Natural killer cell (primary cell): ENCODE measurements around the gene UCHL5. TPM values are rescaled to one million over a fixed set of nuclear protein-coding genes. Genes with fewer than 3 reads are reported as not detected.

ENCODE experiments used
- ATAC-seq, 3 donors: fragments of 150-1000 bp in 2 of 3; fragments of 200-7000 bp in 1 of 3; cut with Tn5 transposase; 1 replicate in 1 of 3; 2 replicates in 2 of 3; pipeline ENCODE4 v1.10.0; 2021; ENCODE audit warnings: mild to moderate bottlenecking in 2 of 3, moderate library complexity in 2 of 3
- DNase-seq, 2 donors: peaks; one replicate each; pipeline versions ENCODE4 v3.0.0 to v3.0.0-alpha.2; 2013 to 2021; ENCODE audit warnings: mixed read lengths in 1 of 2
- H3K27ac ChIP-seq: one replicate; pipeline ENCODE4 v1.5.1; 2013; ENCODE audit warnings: mild to moderate bottlenecking, low read length
- H3K27me3 ChIP-seq: one replicate; pipeline ENCODE4 v1.6.1; 2013; ENCODE audit warnings: low read length; ENCODE audit not compliant: control insufficient read depth, insufficient read depth
- H3K36me3 ChIP-seq: one replicate; pipeline ENCODE4 v1.6.1; 2013; ENCODE audit warnings: low read length; ENCODE audit not compliant: control insufficient read depth, insufficient read depth
- H3K4me1 ChIP-seq: one replicate; pipeline ENCODE4 v1.6.1; 2013; ENCODE audit warnings: low read length; ENCODE audit not compliant: control insufficient read depth, insufficient read depth
- H3K4me3 ChIP-seq: one replicate; pipeline ENCODE4 v1.5.1; 2013; ENCODE audit warnings: low read length
- H3K9me3 ChIP-seq: one replicate; pipeline ENCODE4 v1.6.1; 2013; ENCODE audit warnings: low read length; ENCODE audit not compliant: control insufficient read depth, insufficient read depth
- H3K27ac Mint-ChIP-seq, 2 donors: one replicate each; pipeline ENCODE4 v1.8.0; 2022; ENCODE audit warnings: mild to moderate bottlenecking in 2 of 2, mixed read lengths in 2 of 2, moderate library complexity in 1 of 2
- H3K27me3 Mint-ChIP-seq, 2 donors: one replicate each; pipeline ENCODE4 v1.8.0; 2022; ENCODE audit warnings: low read depth in 2 of 2, mixed read lengths in 2 of 2
- H3K36me3 Mint-ChIP-seq: one replicate; pipeline ENCODE4 v1.8.0; 2022; ENCODE audit warnings: mixed read lengths
- H3K4me1 Mint-ChIP-seq, 2 donors: one replicate each; pipeline ENCODE4 v1.8.0; 2022; ENCODE audit warnings: mixed read lengths in 2 of 2
- H3K4me3 Mint-ChIP-seq: one replicate; pipeline ENCODE4 v1.8.0; 2022; ENCODE audit warnings: mild to moderate bottlenecking, moderate library complexity, mixed read lengths
- H3K9me3 Mint-ChIP-seq, 2 donors: one replicate each; pipeline ENCODE4 v1.8.0; 2022; ENCODE audit warnings: mixed read lengths in 2 of 2
- CTCF ChIP-seq: fragments of 200-600 bp; IDR thresholded peaks from one replicate; pipeline ENCODE4 v1.8.0; 2022; ENCODE audit warnings: antibody characterized with exemption
- WGBS: methylation state at CpG from one replicate; pipeline ENCODE4 v1.1.7; 2013; ENCODE audit warnings: missing lambda C conversion rate; ENCODE audit not compliant: insufficient coverage; 5-methylcytosine and 5-hydroxymethylcytosine counted together
- intact Hi-C: fragments of 100-400 bp; cut with micrococcal nuclease; formaldehyde crosslinking; loops from one replicate; pipeline ENCODE4 v1.14.2; 2022
- total RNA-seq, 4 donors: library from RNA; stranded (reverse); fragments of 120-200 nt in 1 of 4; gene quantifications; one replicate each; pipeline versions ENCODE4 v1.2.3 to v1.2.4, GENCODE V29; 2013 to 2022

UCHL5 gene
- total RNA-seq, 3 donors from 2014 or later (not counting 1 experiment from before 2014, with no cell fraction given) = 44.3 to 53.9 (median 51.9) TPM

- H3K9me3 Mint-ChIP-seq = no peaks in the 10 kb centered on the region
- Histone ChIP-seq H3K27me3 (no peaks in the 10 kb centered on the region), H3K27ac (no peak overlapping the region), H3K4me3 (no peak overlapping the region), H3K9me3 (no peaks in the 10 kb centered on the region), H3K4me1 (no peaks in the 10 kb centered on the region), H3K36me3 (peaks cover 12% of the 10 kb centered on the region)
- no peaks in the 10 kb centered on the region for H3K27me3 Mint-ChIP-seq
- DNase-seq (no peak), ATAC-seq (no peak)
- H3K4me3 Mint-ChIP-seq = no peak overlapping the region
- TF ChIP-seq CTCF = no peak
- H3K27ac Mint-ChIP-seq = no peak overlapping the region
- H3K36me3 Mint-ChIP-seq = no peaks in the 10 kb centered on the region
- 88% methylated on average over 2 of the region's 2 CpGs for whole genome bisulfite sequencing
- intact Hi-C loops = no loop called here
- no peaks in the 10 kb centered on the region for H3K4me1 Mint-ChIP-seq
Observed at GRCh38 chr1:193014400-193014799, 44.8 kb downstream of the UCHL5 start.

GRCh38 chr1:193013707-193014106 is 45.5 kb downstream of the UCHL5 start:
- Histone ChIP-seq H3K27ac (no peak overlapping the region), H3K4me3 (no peak overlapping the region), H3K4me1 (no peaks in the 10 kb centered on the region), H3K36me3 (peaks cover 12% of the 10 kb centered on the region), H3K9me3 (no peaks in the 10 kb centered on the region), H3K27me3 (no peaks in the 10 kb centered on the region)
- 90% methylated on average over 4 of the region's 7 CpGs for WGBS
- intact Hi-C loops = no loop called here
- no peaks in the 10 kb centered on the region for H3K4me1 Mint-ChIP-seq
- no peak overlapping the region for H3K27ac Mint-ChIP-seq
- H3K4me3 Mint-ChIP-seq = no peak overlapping the region
- no peak for DNase-seq
- no peaks in the 10 kb centered on the region for H3K36me3 Mint-ChIP-seq
- ATAC-seq = no peak
- H3K9me3 Mint-ChIP-seq = no peaks in the 10 kb centered on the region
- no peak for TF ChIP-seq CTCF
- no peaks in the 10 kb centered on the region for H3K27me3 Mint-ChIP-seq

GRCh38 chr1:193013005-193013404 is 46.2 kb downstream of the UCHL5 start:
- Mint-ChIP-seq H3K4me1 (no peaks in the 10 kb centered on the region), H3K36me3 (no peaks in the 10 kb centered on the region), H3K9me3 (no peaks in the 10 kb centered on the region), H3K27ac (no peak overlapping the region), H3K4me3 (no peak overlapping the region), H3K27me3 (no peaks in the 10 kb centered on the region)
- no peaks in the 10 kb centered on the region for H3K27me3 ChIP-seq
- 100% methylated on average over 1 of the region's 2 CpGs for WGBS
- no peak for TF ChIP-seq CTCF
- H3K4me1 ChIP-seq = no peaks in the 10 kb centered on the region
- no peak overlapping the region for H3K27ac ChIP-seq
- no peaks in the 10 kb centered on the region for H3K9me3 ChIP-seq
- DNase-seq (no peak), ATAC-seq (no peak)
- H3K36me3 ChIP-seq = peaks cover 12% of the 10 kb centered on the region
- intact Hi-C loops = no loop called here
- no peak overlapping the region for H3K4me3 ChIP-seq

- no peak for DNase-seq
- peaks cover 0 to 5% of the 10 kb centered on the region in 2 donors for H3K4me1 Mint-ChIP-seq
- no peak for ATAC-seq
- TF ChIP-seq CTCF = no peak
- H3K27me3 Mint-ChIP-seq = no peaks in the 10 kb centered on the region
- intact Hi-C loops = no loop called here
- Histone ChIP-seq H3K9me3 (no peaks in the 10 kb centered on the region), H3K4me3 (no peak overlapping the region), H3K27ac (no peak overlapping the region), H3K36me3 (peaks cover 9% of the 10 kb centered on the region), H3K27me3 (no peaks in the 10 kb centered on the region), H3K4me1 (no peaks in the 10 kb centered on the region)
- WGBS = no CpG with 5 or more reads among the region's 1 CpG
- H3K27ac Mint-ChIP-seq = peak overlapping the region in 1 of 2 donors; percentile 48
- H3K36me3 Mint-ChIP-seq = no peaks in the 10 kb centered on the region
- no peak overlapping the region for H3K4me3 Mint-ChIP-seq
- no peaks in the 10 kb centered on the region for H3K9me3 Mint-ChIP-seq
Observed at GRCh38 chr1:193011406-193011805, 47.8 kb downstream of the UCHL5 start.
